ENCODE measurements around the gene KRTAP4-9. TPM values are rescaled to one million over a fixed set of nuclear protein-coding genes. Genes with fewer than 3 reads are reported as not detected.
A peak's percentile ranks its signal among the peaks of the same experiment; 100 is the strongest.
"Not testable (repeated sequence)": the region's sequence is repeated elsewhere in the genome, so short reads cannot be mapped to it uniquely, and the experiment has no call there.

The KRTAP4-9 gene
- total RNA-seq, 2 experiments from 2014 or later: not detected

GRCh38 chr17:41069031-41069430, 36.2 kb upstream of the KRTAP4-9 start:
- Mint-ChIP-seq H3K27me3 (peaks cover 2% of the 10 kb centered on the region), H3K27ac (no peak overlapping the region), H3K36me3 (ENCODE audit: low read depth) (no peaks in the 10 kb centered on the region), H3K4me3 (no peak overlapping the region), H3K9me3 (ENCODE audit: low read depth) (no peaks in the 10 kb centered on the region), H3K4me1 (no peaks in the 10 kb centered on the region)
- ChIA-PET POLR2A (no interaction called here), CTCF (interaction anchor here (0.7 kb wide), 1 partner anchor 28 kb away, joined by 3 read pairs; the partner anchor contains the start of gene KRTAP1-1)
- intact Hi-C loops (cut with DNase I, micrococcal nuclease): no loop called here
- no peak for DNase-seq
- no peak for ATAC-seq

- no peak for DNase-seq
- H3K36me3 Mint-ChIP-seq (ENCODE audit: low read depth): no peaks in the 10 kb centered on the region
- POLR2A ChIA-PET: no interaction called here
- H3K4me3 Mint-ChIP-seq: no peak overlapping the region
- H3K4me1 Mint-ChIP-seq: no peaks in the 10 kb centered on the region
- H3K9me3 Mint-ChIP-seq (ENCODE audit: low read depth): no peaks in the 10 kb centered on the region
- no peak for ATAC-seq
- CTCF ChIA-PET: interaction anchor here (1.1 kb wide), 1 partner anchor 117 kb away, joined by 5 read pairs; no protein-coding TSS in a partner anchor
- H3K27ac Mint-ChIP-seq: no peak overlapping the region
- H3K27me3 Mint-ChIP-seq: peaks cover 10% of the 10 kb centered on the region
- intact Hi-C loops (cut with DNase I, micrococcal nuclease): no loop called here
Observed at GRCh38 chr17:41071606-41072360, 33.4 kb upstream of the KRTAP4-9 start.

GRCh38 chr17:41073676-41074075, 31.5 kb upstream of the KRTAP4-9 start:
- POLR2A ChIA-PET: no interaction called here
- DNase-seq: no peak
- Mint-ChIP-seq H3K27me3 (peaks cover 16% of the 10 kb centered on the region), H3K27ac (no peak overlapping the region), H3K9me3 (ENCODE audit: low read depth) (no peaks in the 10 kb centered on the region), H3K4me1 (no peaks in the 10 kb centered on the region), H3K36me3 (ENCODE audit: low read depth) (no peaks in the 10 kb centered on the region), H3K4me3 (no peak overlapping the region)
- no peak for ATAC-seq
- intact Hi-C loops (cut with DNase I, micrococcal nuclease): no loop called here
- CTCF ChIA-PET: interaction anchor here (0.9 kb wide), 1 partner anchor 35 kb away, joined by 3 read pairs; no protein-coding TSS in a partner anchor

GRCh38 chr17:41076788-41077187, 28.4 kb upstream of the KRTAP4-9 start:
- H3K4me3 Mint-ChIP-seq: no peak overlapping the region
- ATAC-seq (no peak), DNase-seq (no peak)
- H3K27ac Mint-ChIP-seq: no peak overlapping the region
- no peaks in the 10 kb centered on the region for H3K4me1 Mint-ChIP-seq
- POLR2A ChIA-PET: no interaction called here
- no peaks in the 10 kb centered on the region for H3K36me3 Mint-ChIP-seq (ENCODE audit: low read depth)
- intact Hi-C loops (cut with DNase I, micrococcal nuclease): no loop called here
- peaks cover 16% of the 10 kb centered on the region for H3K27me3 Mint-ChIP-seq
- no peaks in the 10 kb centered on the region for H3K9me3 Mint-ChIP-seq (ENCODE audit: low read depth)
- CTCF ChIA-PET: no interaction called here

- Mint-ChIP-seq H3K4me1 (no peaks in the 10 kb centered on the region), H3K27ac (no peak overlapping the region), H3K9me3 (ENCODE audit: low read depth) (no peaks in the 10 kb centered on the region), H3K36me3 (ENCODE audit: low read depth) (no peaks in the 10 kb centered on the region), H3K27me3 (peaks cover 7% of the 10 kb centered on the region), H3K4me3 (no peak overlapping the region)
- DNase-seq (no peak), ATAC-seq (no peak)
- CTCF ChIA-PET: no interaction called here
- intact Hi-C loops (cut with DNase I, micrococcal nuclease): no loop called here
- POLR2A ChIA-PET: no interaction called here
Observed at GRCh38 chr17:41082626-41083025, 22.6 kb upstream of the KRTAP4-9 start.

GRCh38 chr17:41083427-41083826, 21.8 kb upstream of the KRTAP4-9 start:
- DNase-seq; H3K4me1 Mint-ChIP-seq; H3K36me3 Mint-ChIP-seq (ENCODE audit: low read depth); POLR2A ChIA-PET; H3K4me3 Mint-ChIP-seq; intact Hi-C loops (cut with DNase I, micrococcal nuclease); H3K27ac Mint-ChIP-seq; H3K9me3 Mint-ChIP-seq (ENCODE audit: low read depth); H3K27me3 Mint-ChIP-seq; CTCF ChIA-PET: not testable (repeated sequence)
- peak; percentile 42 for ATAC-seq

- H3K36me3 Mint-ChIP-seq (ENCODE audit: low read depth); DNase-seq; H3K27me3 Mint-ChIP-seq; H3K9me3 Mint-ChIP-seq (ENCODE audit: low read depth); H3K4me3 Mint-ChIP-seq; CTCF ChIA-PET; POLR2A ChIA-PET; H3K27ac Mint-ChIP-seq; H3K4me1 Mint-ChIP-seq; ATAC-seq: not testable (repeated sequence)
- intact Hi-C loops (cut with DNase I, micrococcal nuclease): loop anchor here in 1 of 2 experiments (2.0 kb wide), 1 partner anchor 57 kb away; the partner anchor contains the start of gene KRTAP4-6
Observed at GRCh38 chr17:41084100-41084856, 20.9 kb upstream of the KRTAP4-9 start, which contains the start of gene KRTAP4-7. TSS of gene KRTAP4-7 (plus strand) at chr17:41084150. CDS start at chr17:41084207, 57 bp downstream.

GRCh38 chr17:41088760-41089352, 16.3 kb upstream of the KRTAP4-9 start:
- ATAC-seq; H3K4me1 Mint-ChIP-seq; H3K27ac Mint-ChIP-seq; H3K27me3 Mint-ChIP-seq; H3K9me3 Mint-ChIP-seq (ENCODE audit: low read depth); intact Hi-C loops (cut with DNase I, micrococcal nuclease); CTCF ChIA-PET; POLR2A ChIA-PET; H3K36me3 Mint-ChIP-seq (ENCODE audit: low read depth); H3K4me3 Mint-ChIP-seq; DNase-seq: not testable (repeated sequence)

- peaks cover 8% of the 10 kb centered on the region for H3K27me3 Mint-ChIP-seq
- H3K36me3 Mint-ChIP-seq (ENCODE audit: low read depth): no peaks in the 10 kb centered on the region
- peaks cover 3% of the 10 kb centered on the region for H3K9me3 Mint-ChIP-seq (ENCODE audit: low read depth)
- peaks cover 8% of the 10 kb centered on the region for H3K4me1 Mint-ChIP-seq
- DNase-seq: no peak
- ChIA-PET POLR2A (no interaction called here), CTCF (no interaction called here)
- H3K27ac Mint-ChIP-seq: no peak overlapping the region
- ATAC-seq: no peak
- intact Hi-C loops (cut with DNase I, micrococcal nuclease): no loop called here
- H3K4me3 Mint-ChIP-seq: no peak overlapping the region
Observed at GRCh38 chr17:41096055-41096454, 9.1 kb upstream of the KRTAP4-9 start.

GRCh38 chr17:41098042-41098441, 7.1 kb upstream of the KRTAP4-9 start, which contains the start of gene KRTAP4-8:
TSS of gene KRTAP4-8 (minus strand) at chr17:41098142. CDS start at chr17:41098084, 58 bp downstream.
- H3K27me3 Mint-ChIP-seq: peaks cover 8% of the 10 kb centered on the region
- H3K27ac Mint-ChIP-seq: no peak within 1 kb of the TSS
- CTCF ChIA-PET: no interaction called here

GRCh38 chr17:41098481-41098880, 6.7 kb upstream of the KRTAP4-9 start:
- Mint-ChIP-seq H3K27ac (no peak overlapping the region), H3K36me3 (ENCODE audit: low read depth) (no peaks in the 10 kb centered on the region), H3K4me1 (peaks cover 8% of the 10 kb centered on the region), H3K4me3 (no peak overlapping the region), H3K9me3 (ENCODE audit: low read depth) (no peaks in the 10 kb centered on the region), H3K27me3 (peaks cover 8% of the 10 kb centered on the region)
- intact Hi-C loops (cut with DNase I, micrococcal nuclease): no loop called here
- ATAC-seq (no peak), DNase-seq (no peak)
- ChIA-PET POLR2A (no interaction called here), CTCF (no interaction called here)

More at GRCh38 chr17:41098042-41098441, 7.1 kb upstream of the KRTAP4-9 start, which contains the start of gene KRTAP4-8:
- intact Hi-C loops (cut with DNase I, micrococcal nuclease): no loop called here
- POLR2A ChIA-PET: no interaction called here
- DNase-seq (no peak), ATAC-seq (no peak)
- H3K9me3 Mint-ChIP-seq (ENCODE audit: low read depth): peaks cover under 1% of the 10 kb centered on the region
- peaks cover 8% of the 10 kb centered on the region for H3K4me1 Mint-ChIP-seq
- no peak within 1 kb of the TSS for H3K4me3 Mint-ChIP-seq
- no peaks in the 10 kb centered on the region for H3K36me3 Mint-ChIP-seq (ENCODE audit: low read depth)
